ENCODE results near the gene RASAL1. TPM values are rescaled to one million over a fixed set of nuclear protein-coding genes. Genes with fewer than 3 reads are reported as not detected.

RASAL1 gene
- total and polyA plus RNA-seq, 2 experiments from 2014 or later = 2.7 to 8.2 TPM

- Mint-ChIP-seq H3K4me1 (peaks cover 10% of the 10 kb centered on the region), H3K4me3 (no peak overlapping the region), H3K27me3 (ENCODE audit: insufficient read depth, low read depth, poor library complexity) (peaks cover 14% of the 10 kb centered on the region), H3K27ac (no peak overlapping the region), H3K9me3 (peaks cover 2% of the 10 kb centered on the region; the same call in 1 of the 3 replicates), H3K36me3 (ENCODE audit: low read depth) (peaks cover 5% of the 10 kb centered on the region)
- Histone ChIP-seq H3K9me2 (ENCODE audit: insufficient read depth) (no peaks in the 10 kb centered on the region), H3K79me2 (replicated peaks; ENCODE audit: insufficient read depth) (no peaks in the 10 kb centered on the region), H3K4me1 (ENCODE audit: insufficient read depth) (peaks cover 5% of the 10 kb centered on the region), H2AFZ (no peak overlapping the region), H3K4me2 (no peak overlapping the region), H3K4me3 (no peak overlapping the region), H3K36me3 (ENCODE audit: insufficient read depth) (no peaks in the 10 kb centered on the region), H3K27me3 (ENCODE audit: insufficient read depth) (no peaks in the 10 kb centered on the region), H3F3A (replicated peaks; ENCODE audit: low read depth) (no peaks in the 10 kb centered on the region), H3K27ac (ENCODE audit: low read depth) (no peak overlapping the region), H4K20me1 (replicated peaks; ENCODE audit: insufficient read depth) (no peaks in the 10 kb centered on the region)
- DNase-seq (ENCODE audit: low spot score) (no peak), ATAC-seq (no peak)
- TF ChIP-seq ZNF114 (CRISPR knock-in tag; IDR thresholded peaks at IDR 0.05) = no peak
- TF ChIP-seq JUNB (IDR thresholded peaks at IDR 0.05; ENCODE audit: unreplicated experiment) = no peak
- no peak for TF ChIP-seq CREB1 (CRISPR knock-in tag; IDR thresholded peaks at IDR 0.05; ENCODE audit: low read depth)
- no peak for TF ChIP-seq EZH2 (IDR thresholded peaks at IDR 0.05; ENCODE audit: low read depth, unreplicated experiment)
- TF ChIP-seq ETS1 (IDR thresholded peaks at IDR 0.05) = no peak
- no peak for TF ChIP-seq EZH2phosphoT487 (IDR thresholded peaks at IDR 0.05; ENCODE audit: unreplicated experiment)
Measured at GRCh38 chr12:113101751-113102150, 33.8 kb downstream of the RASAL1 start.

- no peak for TF ChIP-seq STAT1 (IDR thresholded peaks at IDR 0.05; ENCODE audit: unreplicated experiment)
- 0 out of 4 replicates have a peak, but pooled peaks of 1 of the 2 experiments have one; percentile 2 for TF ChIP-seq CTCF (conservative IDR thresholded peaks at IDR 0.05; ENCODE audit: low read depth in 2 of 2)
- Mint-ChIP-seq H3K36me3 (ENCODE audit: low read depth) (peaks cover 3% of the 10 kb centered on the region; the same call in 2 of the 3 replicates), H3K27ac (no peak overlapping the region), H3K4me1 (peaks cover 10% of the 10 kb centered on the region), H3K9me3 (peaks cover 2% of the 10 kb centered on the region; the same call in 1 of the 3 replicates), H3K27me3 (ENCODE audit: insufficient read depth, low read depth, poor library complexity) (peaks cover 18% of the 10 kb centered on the region), H3K4me3 (no peak overlapping the region)
- H3K79me2 ChIP-seq (replicated peaks; ENCODE audit: insufficient read depth) = no peaks in the 10 kb centered on the region
- no peak overlapping the region for H2AFZ ChIP-seq
- ATAC-seq (no peak), DNase-seq (ENCODE audit: low spot score) (no peak)
- no peak overlapping the region for H3K27ac ChIP-seq (ENCODE audit: low read depth)
- H3F3A ChIP-seq (replicated peaks; ENCODE audit: low read depth) = no peaks in the 10 kb centered on the region
- no peak overlapping the region for H3K4me2 ChIP-seq
- H3K9me2 ChIP-seq (ENCODE audit: insufficient read depth) = no peaks in the 10 kb centered on the region
- peaks cover 5% of the 10 kb centered on the region for H3K4me1 ChIP-seq (ENCODE audit: insufficient read depth)
- no peaks in the 10 kb centered on the region for H4K20me1 ChIP-seq (replicated peaks; ENCODE audit: insufficient read depth)
- no peaks in the 10 kb centered on the region for H3K36me3 ChIP-seq (ENCODE audit: insufficient read depth)
- H3K4me3 ChIP-seq = no peak overlapping the region
- H3K27me3 ChIP-seq (ENCODE audit: insufficient read depth) = no peaks in the 10 kb centered on the region
Measured at GRCh38 chr12:113099764-113100163, 35.8 kb downstream of the RASAL1 start.

All from GM23338 (cell line).